ENCODE measurements around the gene ZFR2.

- no peak for TF ChIP-seq CTCF (IDR thresholded peaks at IDR 0.05; ENCODE audit: low read depth, low read length, poor library complexity, severe bottlenecking)
- no peak for TF ChIP-seq EZH2phosphoT487 (IDR thresholded peaks at IDR 0.05; ENCODE audit: borderline replicate concordance, low read length)
Measured at GRCh38 chr19:3771000-3771905, 97.6 kb downstream of the ZFR2 start.
